ENCODE results near the gene THAP10. TPM values are rescaled to one million over a fixed set of nuclear protein-coding genes. Genes with fewer than 3 reads are reported as not detected.

THAP10 gene
- total RNA-seq, 1 experiment from 2014 or later: 2.6 TPM

- H3K36me3 Mint-ChIP-seq: peaks cover 13% of the 10 kb centered on the region
- peak overlapping the region; percentile 82 for H3K4me3 Mint-ChIP-seq
- peak; percentile 71 for DNase-seq (ENCODE audit: low spot score)
- POLR2A ChIA-PET: interaction anchor here (1.6 kb wide), 1 partner anchor 28 kb away, joined by 4 read pairs; no protein-coding TSS in a partner anchor
- peaks cover 26% of the 10 kb centered on the region for H3K27me3 Mint-ChIP-seq (ENCODE audit: low read depth)
- H3K9me3 Mint-ChIP-seq: no peaks in the 10 kb centered on the region
- peak; percentile 80 for ATAC-seq
- CTCF ChIA-PET: interaction anchor here (0.7 to 3.3 kb wide), 4 partner anchors 11 to 285 kb away, joined by 3 to 16 read pairs (median 9); no protein-coding TSS in a partner anchor
- H3K4me1 Mint-ChIP-seq: peaks cover 8% of the 10 kb centered on the region
- TF ChIP-seq E2F5 (CRISPR knock-in tag; IDR thresholded peaks at IDR 0.05) (peak; percentile 37; the same call in 1 of the 2 replicates), KAT7 (CRISPR knock-in tag; IDR thresholded peaks at IDR 0.05; ENCODE audit: borderline replicate concordance) (0 out of 2 replicates have a peak, but pooled peaks have one; percentile 8), ZBTB21 (CRISPR knock-in tag; IDR thresholded peaks at IDR 0.05; ENCODE audit: borderline replicate concordance) (0 out of 2 replicates have a peak, but pooled peaks have one; percentile 33), ZNF138 (CRISPR knock-in tag; conservative IDR thresholded peaks at IDR 0.05) (no peak), JAZF1 (CRISPR knock-in tag; IDR thresholded peaks at IDR 0.05) (no peak), GTF2I (CRISPR knock-in tag; conservative IDR thresholded peaks at IDR 0.05) (no peak), GRHL2 (CRISPR knock-in tag; IDR thresholded peaks at IDR 0.05; ENCODE audit: insufficient replicate concordance, severe bottlenecking) (no peak), CREB1 (CRISPR knock-in tag; IDR thresholded peaks at IDR 0.05) (no peak), HMGXB4 (CRISPR knock-in tag; IDR thresholded peaks at IDR 0.05) (0 out of 2 replicates have a peak, but pooled peaks have one; percentile 6), CDX4 (CRISPR knock-in tag; IDR thresholded peaks at IDR 0.05; ENCODE audit: borderline replicate concordance) (no peak), SMAD4 (CRISPR knock-in tag; IDR thresholded peaks at IDR 0.05) (no peak), CREM (CRISPR knock-in tag; IDR thresholded peaks at IDR 0.05) (0 out of 2 replicates have a peak, but pooled peaks have one; percentile 18), ZNF317 (CRISPR knock-in tag; IDR thresholded peaks at IDR 0.05; ENCODE audit: borderline replicate concordance, low read depth) (no peak), CBFB (CRISPR knock-in tag; IDR thresholded peaks at IDR 0.05; ENCODE audit: low read depth) (no peak), FOXK1 (CRISPR knock-in tag; IDR thresholded peaks at IDR 0.05) (0 out of 2 replicates have a peak, but pooled peaks have one; percentile 5), ZNF219 (CRISPR knock-in tag; IDR thresholded peaks at IDR 0.05; ENCODE audit: borderline replicate concordance) (no peak), PRDM15 (CRISPR knock-in tag; IDR thresholded peaks at IDR 0.05) (no peak), NFYB (CRISPR knock-in tag; conservative IDR thresholded peaks at IDR 0.05; ENCODE audit: low read depth) (no peak), TP53 (CRISPR knock-in tag; IDR thresholded peaks at IDR 0.05) (0 out of 2 replicates have a peak, but pooled peaks have one; percentile 9), SP1 (CRISPR knock-in tag; conservative IDR thresholded peaks at IDR 0.05) (0 out of 2 replicates have a peak, but pooled peaks have one; percentile 2)
- peak overlapping the region; percentile 49; the same call in 1 of the 2 replicates for H3K27ac Mint-ChIP-seq
These were observed 38.8 kb downstream of the THAP10 start for GRCh38 chr15:70853318-70853972.

Measured in WTC11 (cell line).